ENCODE results near the gene ENGASE.
A peak's percentile ranks its signal among the peaks of the same experiment; 100 is the strongest.

Gene ENGASE

GRCh38 chr17:79078476-79079190 is 4.0 kb downstream of the ENGASE start:
- no peak for DNase-seq (ENCODE audit: extremely low read depth in 1 of 2, low read depth in 1 of 2)

- no peak for DNase-seq (ENCODE audit: extremely low read depth in 1 of 2, low read depth in 1 of 2)
Observed at GRCh38 chr17:79079421-79080200, 5.0 kb downstream of the ENGASE start.

GRCh38 chr17:79080349-79080748 is 5.7 kb downstream of the ENGASE start:
- no peak for DNase-seq (ENCODE audit: extremely low read depth in 1 of 2, low read depth in 1 of 2)

GRCh38 chr17:79080761-79081290 is 6.2 kb downstream of the ENGASE start:
- DNase-seq (ENCODE audit: extremely low read depth in 1 of 2, low read depth in 1 of 2), result no peak

- no peak for DNase-seq (ENCODE audit: extremely low read depth in 1 of 2, low read depth in 1 of 2)
Observed at GRCh38 chr17:79081571-79082276, 7.1 kb downstream of the ENGASE start.

GRCh38 chr17:79082311-79083190 is 7.9 kb downstream of the ENGASE start:
- peak in 1 of 2 donors; percentile 33 for DNase-seq (ENCODE audit: extremely low read depth in 1 of 2, low read depth in 1 of 2)

GRCh38 chr17:79083191-79083971 is 8.8 kb downstream of the ENGASE start:
- no peak for DNase-seq (ENCODE audit: extremely low read depth in 1 of 2, low read depth in 1 of 2)

GRCh38 chr17:79084291-79085153 is 9.9 kb downstream of the ENGASE start:
- no peak for DNase-seq (ENCODE audit: extremely low read depth in 1 of 2, low read depth in 1 of 2)

GRCh38 chr17:79085154-79085920 is 10.7 kb downstream of the ENGASE start:
- no peak for DNase-seq (ENCODE audit: extremely low read depth in 1 of 2, low read depth in 1 of 2)

GRCh38 chr17:79085921-79086551 is 11.4 kb downstream of the ENGASE start:
- no peak for DNase-seq (ENCODE audit: extremely low read depth in 1 of 2, low read depth in 1 of 2)

GRCh38 chr17:79086609-79087427 is 12.2 kb downstream of the ENGASE start:
- DNase-seq (ENCODE audit: extremely low read depth in 1 of 2, low read depth in 1 of 2), result no peak

GRCh38 chr17:79087428-79088143 is 13.0 kb downstream of the ENGASE start:
- DNase-seq (ENCODE audit: extremely low read depth in 1 of 2, low read depth in 1 of 2), result peak in 1 of 2 donors; percentile 64

GRCh38 chr17:79088247-79088996 is 13.8 kb downstream of the ENGASE start:
- no peak for DNase-seq (ENCODE audit: extremely low read depth in 1 of 2, low read depth in 1 of 2)

- no peak for DNase-seq (ENCODE audit: extremely low read depth in 1 of 2, low read depth in 1 of 2)
Observed at GRCh38 chr17:79088997-79089328, 14.3 kb downstream of the ENGASE start.

- DNase-seq (ENCODE audit: extremely low read depth in 1 of 2, low read depth in 1 of 2), result no peak
Observed at GRCh38 chr17:79089720-79090442, 15.3 kb downstream of the ENGASE start.
